ENCODE measurements around the gene DGKG. TPM values are rescaled to one million over a fixed set of nuclear protein-coding genes. Genes with fewer than 3 reads are reported as not detected.

Gene DGKG
- total and polyA plus RNA-seq, 9 of the 15 experiments (the other 6 are each of a cell fraction or from before 2014, with no cell fraction given) = 0.01 to 0.36 (median 0.15) TPM

GRCh38 chr3:186137051-186137685 is 224.9 kb downstream of the DGKG start (continued):
- no peak for TF ChIP-seq REST (IDR thresholded peaks at IDR 0.05; ENCODE audit: borderline replicate concordance)
- no peak for TF ChIP-seq REST (CRISPR knock-in tag; IDR thresholded peaks at IDR 0.05; ENCODE audit: low read depth)
- TF ChIP-seq PBX2 (CRISPR knock-in tag; IDR thresholded peaks at IDR 0.05; ENCODE audit: low read depth) = no peak
- TF ChIP-seq PBX2 (tag; conservative IDR thresholded peaks at IDR 0.05; ENCODE audit: low read depth) = no peak
- no peak for TF ChIP-seq TCFL5 (CRISPR knock-in tag; conservative IDR thresholded peaks at IDR 0.05)
- no peak for TF ChIP-seq ZNF644 (tag; IDR thresholded peaks at IDR 0.05; ENCODE audit: low read depth)
- TF ChIP-seq RUNX1 (IDR thresholded peaks at IDR 0.05; ENCODE audit: low read depth) = no peak
- no peak for TF ChIP-seq MXI1 (IDR thresholded peaks at IDR 0.05; ENCODE audit: low read depth, low read length)
- no peak for TF ChIP-seq ZNF436 (CRISPR knock-in tag; IDR thresholded peaks at IDR 0.05)
